Spinal cord (tissue), 10 donors: ENCODE measurements around the gene LYPD4. TPM values are rescaled to one million over a fixed set of nuclear protein-coding genes. Genes with fewer than 3 reads are reported as not detected.

ENCODE experiments used
- DNase-seq, 6 donors: peaks; one replicate each; pipeline versions ENCODE4 v3.0.0 to v3.0.0-alpha.2; 2013 to 2015; ENCODE audit warnings: low spot score in 6 of 6, low read depth in 4 of 6
- H3K27ac ChIP-seq: one replicate; pipeline ENCODE4 v1.5.1; 2013; ENCODE audit warnings: low read depth, low read length, control low read depth
- H3K27me3 ChIP-seq: one replicate; pipeline ENCODE4 v1.6.1; 2013; ENCODE audit warnings: low read length; ENCODE audit not compliant: control insufficient read depth, insufficient read depth
- H3K36me3 ChIP-seq: one replicate; pipeline ENCODE4 v1.6.1; 2013; ENCODE audit warnings: low read length; ENCODE audit not compliant: control insufficient read depth, insufficient read depth
- H3K4me1 ChIP-seq: one replicate; pipeline ENCODE4 v1.6.1; 2013; ENCODE audit warnings: low read length; ENCODE audit not compliant: control insufficient read depth, insufficient read depth
- H3K4me3 ChIP-seq: one replicate; pipeline ENCODE4 v1.5.1; 2013; ENCODE audit warnings: low read depth, low read length, control low read depth
- H3K9me3 ChIP-seq: one replicate; pipeline ENCODE4 v1.6.1; 2013; ENCODE audit warnings: low read length; ENCODE audit not compliant: control insufficient read depth, insufficient read depth
- WGBS: methylation state at CpG from one replicate; pipeline ENCODE4 v1.1.5; 2013; ENCODE audit warnings: missing lambda C conversion rate; ENCODE audit not compliant: insufficient coverage; 5-methylcytosine and 5-hydroxymethylcytosine counted together
- long read RNA-seq, 4 donors: transcript quantifications; one replicate each; lab custom pipeline, GENCODE V29; 2026
- polyA plus RNA-seq, 2 donors: library from polyadenylated mRNA; unstranded; fragments of 120-200 nt; gene quantifications; one replicate each; pipeline ENCODE4 v1.2.1, GENCODE V29; 2013; ENCODE audit not compliant: insufficient read length in 2 of 2
- total RNA-seq, 2 donors: library from RNA; depleted of rRNA in 1 of 2; stranded (reverse); fragments of 120-200 nt in 1 of 2; fragments of >200 nt in 1 of 2; gene quantifications; one replicate each; pipeline versions ENCODE4 v1.2.3 to v1.2.4, GENCODE V29; 2013 to 2014
- donor health status: healthy.

Gene LYPD4, protein sequence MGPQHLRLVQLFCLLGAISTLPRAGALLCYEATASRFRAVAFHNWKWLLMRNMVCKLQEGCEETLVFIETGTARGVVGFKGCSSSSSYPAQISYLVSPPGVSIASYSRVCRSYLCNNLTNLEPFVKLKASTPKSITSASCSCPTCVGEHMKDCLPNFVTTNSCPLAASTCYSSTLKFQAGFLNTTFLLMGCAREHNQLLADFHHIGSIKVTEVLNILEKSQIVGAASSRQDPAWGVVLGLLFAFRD
- total RNA-seq (not detected), polyA plus RNA-seq (not detected)
- long read RNA-seq, donor 1, result 0 reads
- long read RNA-seq, donor 2, result 0 reads
- long read RNA-seq, donor 3, result 0 reads
- long read RNA-seq, donor 4, partial matches to known transcripts, result 5,777 of 10,654 reads
- long read RNA-seq, donor 4, other reads (novel, unspliced or antisense), result 4,877 of 10,654 reads

GRCh38 chr19:41844601-41845000 lies at the start of gene LYPD4:
TSS of gene LYPD4 (minus strand) at chr19:41844683. CDS start at chr19:41839285, 5,398 bp downstream.
- no peaks in the 10 kb centered on the region for H3K36me3 ChIP-seq
- no peaks in the 10 kb centered on the region for H3K27me3 ChIP-seq
- no peaks in the 10 kb centered on the region for H3K4me1 ChIP-seq
- DNase-seq, result no peak
- H3K27ac ChIP-seq, result no peak within 1 kb of the TSS
- H3K4me3 ChIP-seq, result no peak within 1 kb of the TSS
- H3K9me3 ChIP-seq, result no peaks in the 10 kb centered on the region
- 76% methylated on average over 30 of the region's 30 CpGs for WGBS

- 61% methylated on average over 6 of the region's 6 CpGs for WGBS
- H3K36me3 ChIP-seq, result peaks cover 80% of the 10 kb centered on the region
- no peak for DNase-seq
- H3K4me1 ChIP-seq, result no peaks in the 10 kb centered on the region
- H3K27me3 ChIP-seq, result no peaks in the 10 kb centered on the region
- H3K9me3 ChIP-seq, result no peaks in the 10 kb centered on the region
- no peak overlapping the region for H3K4me3 ChIP-seq
- no peak overlapping the region for H3K27ac ChIP-seq
Observed at GRCh38 chr19:41893899-41894298, 49.4 kb upstream of the LYPD4 start.

DNA sequence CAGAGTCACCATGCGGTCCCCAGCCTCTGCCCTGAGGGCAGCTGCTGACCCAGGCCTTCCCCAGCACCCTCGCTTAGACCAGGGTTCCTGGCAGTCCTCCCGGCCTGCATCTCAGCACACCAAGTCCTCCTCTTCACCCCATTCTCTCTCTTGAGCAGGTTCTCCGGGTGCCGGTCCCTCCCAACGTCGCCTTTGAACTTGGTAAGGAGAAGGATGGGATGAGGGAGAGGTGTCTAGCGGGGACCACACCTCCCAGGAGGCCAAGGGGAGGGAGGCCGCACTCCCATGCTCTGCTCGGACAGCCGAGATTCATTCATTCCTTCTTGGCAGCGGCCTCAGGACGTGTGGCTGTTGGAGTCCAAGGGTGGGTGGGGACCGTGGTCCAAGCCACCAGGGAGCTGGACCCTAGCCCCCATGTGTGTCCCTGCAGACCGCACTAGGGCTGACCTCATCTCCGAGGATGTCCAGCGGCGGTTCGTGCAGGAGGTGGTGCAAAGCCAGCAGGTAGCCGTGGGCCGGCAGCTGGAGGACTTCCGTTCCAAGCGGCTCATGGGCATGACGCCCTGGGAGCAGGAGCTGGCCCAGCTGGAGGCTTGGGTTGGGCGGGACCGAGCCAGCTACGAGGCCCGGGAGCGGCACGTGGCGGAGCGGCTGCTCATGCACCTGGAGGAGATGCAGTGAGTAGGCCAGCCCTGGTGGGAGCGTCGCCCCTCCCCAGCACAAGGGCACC lies 47.9 kb upstream of the LYPD4 start:
- WGBS, result 86% methylated on average over 28 of the region's 34 CpGs
- DNase-seq, result no peak
- Histone ChIP-seq H3K4me1 (peaks cover 9% of the 10 kb centered on the region), H3K27me3 (no peaks in the 10 kb centered on the region), H3K36me3 (peaks cover 80% of the 10 kb centered on the region), H3K4me3 (no peak overlapping the region), H3K9me3 (no peaks in the 10 kb centered on the region), H3K27ac (no peak overlapping the region)

DNA sequence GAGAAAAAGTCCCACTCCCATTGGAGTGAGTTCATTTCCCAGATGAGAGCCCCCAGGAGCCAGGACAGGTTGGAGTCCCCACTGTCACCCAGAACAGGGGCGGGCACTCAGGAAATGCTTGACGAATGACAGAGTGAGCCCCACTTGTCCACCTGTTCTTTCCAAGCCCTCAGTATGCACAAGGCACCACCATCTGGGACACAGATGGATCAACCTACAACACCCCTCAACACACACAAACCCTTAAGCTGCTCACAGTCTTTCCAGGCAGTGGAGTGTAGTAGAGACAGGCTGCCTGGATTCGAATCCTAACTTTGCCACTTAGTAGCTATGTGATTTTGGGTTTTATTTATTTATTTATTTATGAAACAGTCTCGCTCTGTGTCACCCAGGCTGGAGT lies 46.5 kb upstream of the LYPD4 start:
- Histone ChIP-seq H3K36me3 (peaks cover 67% of the 10 kb centered on the region), H3K27me3 (no peaks in the 10 kb centered on the region), H3K9me3 (no peaks in the 10 kb centered on the region), H3K4me3 (no peak overlapping the region), H3K4me1 (peaks cover 17% of the 10 kb centered on the region), H3K27ac (no peak overlapping the region)
- peak in 1 of 6 donors; percentile 32 for DNase-seq
- WGBS, result 100% methylated on average over 2 of the region's 4 CpGs

GRCh38 chr19:41889896-41890295 lies 45.4 kb upstream of the LYPD4 start:
- DNase-seq, result no peak
- H3K36me3 ChIP-seq, result peaks cover 56% of the 10 kb centered on the region
- 92% methylated on average over 7 of the region's 8 CpGs for WGBS
- H3K27me3 ChIP-seq, result no peaks in the 10 kb centered on the region
- no peak overlapping the region for H3K4me3 ChIP-seq
- H3K27ac ChIP-seq, result no peak overlapping the region
- peaks cover 20% of the 10 kb centered on the region for H3K4me1 ChIP-seq
- no peaks in the 10 kb centered on the region for H3K9me3 ChIP-seq

DNA sequence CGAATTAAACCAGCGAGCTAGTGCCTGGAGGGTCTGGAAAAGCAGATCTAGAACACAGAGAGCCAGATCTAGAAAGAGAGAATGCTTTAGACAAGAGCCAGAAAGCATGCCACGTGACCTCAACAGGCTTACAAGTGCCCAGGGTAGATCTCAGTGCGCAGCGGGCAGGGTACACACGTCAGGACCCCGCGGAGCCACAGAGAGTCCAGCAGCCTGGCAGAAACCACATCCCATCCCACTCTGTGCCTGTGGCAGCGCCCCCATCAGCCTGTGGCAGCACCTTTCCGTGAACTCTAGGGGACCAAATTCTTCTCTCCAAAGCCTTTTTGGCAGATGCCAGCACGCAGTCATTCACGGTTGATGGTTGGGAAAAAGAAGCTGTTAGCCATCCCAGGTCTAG lies 44.4 kb upstream of the LYPD4 start:
- H3K27ac ChIP-seq, result no peak overlapping the region

DNA sequence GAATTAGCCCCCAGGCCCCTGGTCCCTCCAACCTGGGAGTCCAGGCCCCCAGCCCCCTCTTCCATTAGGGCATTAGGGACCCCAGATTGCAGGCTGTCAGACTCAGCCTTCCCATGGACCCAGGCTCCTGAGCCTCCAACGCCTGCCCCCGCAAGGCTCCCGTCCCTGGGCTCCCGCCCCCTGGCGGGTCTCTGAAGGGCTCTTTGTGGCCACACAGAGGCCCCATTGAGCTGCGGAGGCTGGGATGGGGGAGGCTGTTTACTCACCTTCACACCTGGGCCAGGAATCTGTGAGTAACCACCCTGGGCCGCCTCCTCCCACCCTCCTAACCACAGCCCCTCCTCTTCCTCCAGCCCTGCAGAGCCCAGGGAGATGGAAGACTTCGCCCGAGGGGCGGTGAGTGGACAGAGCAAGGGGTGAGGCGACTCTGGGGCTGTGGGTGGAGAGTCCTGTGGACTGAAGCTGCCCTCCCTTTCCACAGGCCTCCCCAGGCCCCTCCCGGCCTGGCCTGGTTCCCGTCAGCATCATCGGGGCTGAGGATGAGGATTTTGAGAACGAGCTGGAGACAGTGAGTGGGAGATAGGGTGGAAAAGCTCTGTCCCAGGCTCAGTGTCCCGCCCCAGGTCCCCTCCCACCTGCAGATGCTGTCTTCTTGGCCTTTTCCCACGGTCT lies 43.4 kb upstream of the LYPD4 start:
- H3K4me3 ChIP-seq, result no peak overlapping the region
- DNase-seq, result no peak
- H3K27me3 ChIP-seq, result peaks cover 5% of the 10 kb centered on the region
- H3K9me3 ChIP-seq, result no peaks in the 10 kb centered on the region
- 36% methylated on average over 6 of the region's 17 CpGs for WGBS
- H3K36me3 ChIP-seq, result peaks cover 42% of the 10 kb centered on the region
- no peak overlapping the region for H3K27ac ChIP-seq
- H3K4me1 ChIP-seq, result peaks cover 35% of the 10 kb centered on the region

More for the DNA sequence above, 44.4 kb upstream of the LYPD4 start:
- H3K27me3 ChIP-seq, result no peaks in the 10 kb centered on the region
- no peak for DNase-seq
- no peak overlapping the region for H3K4me3 ChIP-seq
- no peaks in the 10 kb centered on the region for H3K9me3 ChIP-seq
- peaks cover 46% of the 10 kb centered on the region for H3K36me3 ChIP-seq
- 92% methylated on average over 10 of the region's 12 CpGs for WGBS
- H3K4me1 ChIP-seq, result peaks cover 27% of the 10 kb centered on the region

- Histone ChIP-seq H3K27ac (no peak overlapping the region), H3K9me3 (no peaks in the 10 kb centered on the region), H3K4me3 (no peak overlapping the region), H3K36me3 (peaks cover 33% of the 10 kb centered on the region), H3K4me1 (peaks cover 35% of the 10 kb centered on the region), H3K27me3 (peaks cover 5% of the 10 kb centered on the region)
- DNase-seq, result no peak
- WGBS, result 73% methylated on average over 8 of the region's 13 CpGs
Observed at GRCh38 chr19:41886761-41887710, 42.6 kb upstream of the LYPD4 start.
